ENCODE measurements around the gene IMPG2. TPM values are rescaled to one million over a fixed set of nuclear protein-coding genes. Genes with fewer than 3 reads are reported as not detected.

Gene IMPG2
- total and polyA plus RNA-seq, 2 donors (not counting 1 experiment from before 2014, with no cell fraction given): 0.11 to 0.33 TPM

DNA sequence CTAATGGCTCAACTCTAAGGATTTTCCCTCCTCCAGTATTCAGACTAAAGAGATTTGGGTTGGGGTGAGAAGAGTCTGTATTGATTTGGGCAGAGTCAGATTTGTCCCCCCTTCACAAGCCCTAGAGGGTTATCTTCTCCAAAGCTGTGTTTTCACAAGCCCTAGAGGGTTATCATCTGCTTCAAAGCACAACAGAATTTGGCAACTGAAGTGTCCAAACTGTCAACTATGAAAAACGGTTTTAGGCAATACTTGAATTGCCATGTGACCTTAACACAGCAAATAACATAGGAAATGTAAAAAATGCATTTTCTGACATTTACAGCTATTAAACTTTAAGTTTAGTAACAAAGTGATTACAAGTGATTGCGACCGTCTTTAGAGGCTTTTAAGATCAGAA lies 119.9 kb downstream of the IMPG2 start:
- Histone ChIP-seq H3K9ac (ENCODE audit: insufficient read depth, low read length) (no peak overlapping the region), H3K4me2 (ENCODE audit: extremely low read depth, insufficient read depth, low read length) (no peak overlapping the region), H3K4me3 (replicated peaks in 1 of 4; ENCODE audit: control extremely low read depth in 1 of 4, insufficient read depth in 1 of 4, low read depth in 3 of 4, low read length in 4 of 4) (no peak overlapping the region), H2AFZ (ENCODE audit: low read length) (no peak overlapping the region), H3K9me3 (ENCODE audit: control insufficient read depth, insufficient read depth, low read depth, low read length) (no peaks in the 10 kb centered on the region), H3K4me1 (ENCODE audit: control insufficient read depth, extremely low read depth, insufficient read depth, low read length) (peaks cover 5% of the 10 kb centered on the region), H3K27ac (ENCODE audit: insufficient read depth, low read length) (no peak overlapping the region), H4K20me1 (ENCODE audit: control insufficient read depth, extremely low read depth, insufficient read depth, low read length) (no peaks in the 10 kb centered on the region), H3K27me3 (ENCODE audit: control insufficient read depth, insufficient read depth, low read length) (no peaks in the 10 kb centered on the region), H3K36me3 (ENCODE audit: control insufficient read depth, insufficient read depth, low read length) (no peaks in the 10 kb centered on the region), H3K79me2 (ENCODE audit: control insufficient read depth, insufficient read depth, low read length) (no peaks in the 10 kb centered on the region)
- DNase-seq (ENCODE audit: low read depth in 2 of 2): no peak
- TF ChIP-seq, protein P1, sequence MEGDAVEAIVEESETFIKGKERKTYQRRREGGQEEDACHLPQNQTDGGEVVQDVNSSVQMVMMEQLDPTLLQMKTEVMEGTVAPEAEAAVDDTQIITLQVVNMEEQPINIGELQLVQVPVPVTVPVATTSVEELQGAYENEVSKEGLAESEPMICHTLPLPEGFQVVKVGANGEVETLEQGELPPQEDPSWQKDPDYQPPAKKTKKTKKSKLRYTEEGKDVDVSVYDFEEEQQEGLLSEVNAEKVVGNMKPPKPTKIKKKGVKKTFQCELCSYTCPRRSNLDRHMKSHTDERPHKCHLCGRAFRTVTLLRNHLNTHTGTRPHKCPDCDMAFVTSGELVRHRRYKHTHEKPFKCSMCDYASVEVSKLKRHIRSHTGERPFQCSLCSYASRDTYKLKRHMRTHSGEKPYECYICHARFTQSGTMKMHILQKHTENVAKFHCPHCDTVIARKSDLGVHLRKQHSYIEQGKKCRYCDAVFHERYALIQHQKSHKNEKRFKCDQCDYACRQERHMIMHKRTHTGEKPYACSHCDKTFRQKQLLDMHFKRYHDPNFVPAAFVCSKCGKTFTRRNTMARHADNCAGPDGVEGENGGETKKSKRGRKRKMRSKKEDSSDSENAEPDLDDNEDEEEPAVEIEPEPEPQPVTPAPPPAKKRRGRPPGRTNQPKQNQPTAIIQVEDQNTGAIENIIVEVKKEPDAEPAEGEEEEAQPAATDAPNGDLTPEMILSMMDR (conservative IDR thresholded peaks at IDR 0.05 in 1 of 2, IDR thresholded peaks at IDR 0.05 in 1 of 2; ENCODE audit: low read depth in 1 of 2, low read length in 2 of 2): no peak
- TF ChIP-seq EZH2 (IDR thresholded peaks at IDR 0.05; ENCODE audit: low read length, missing control alignments): no peak

GRCh38 chr3:101195951-101196713 lies 124.2 kb downstream of the IMPG2 start:
- Histone ChIP-seq H3K27ac (ENCODE audit: insufficient read depth, low read length) (no peak overlapping the region), H3K4me2 (ENCODE audit: extremely low read depth, insufficient read depth, low read length) (no peak overlapping the region), H2AFZ (ENCODE audit: low read length) (peak overlapping the region; percentile 66), H3K4me3 (replicated peaks in 1 of 4; ENCODE audit: control extremely low read depth in 1 of 4, insufficient read depth in 1 of 4, low read depth in 3 of 4, low read length in 4 of 4) (no peak overlapping the region), H3K79me2 (ENCODE audit: control insufficient read depth, insufficient read depth, low read length) (no peaks in the 10 kb centered on the region), H3K36me3 (ENCODE audit: control insufficient read depth, insufficient read depth, low read length) (no peaks in the 10 kb centered on the region), H3K9me3 (ENCODE audit: control insufficient read depth, insufficient read depth, low read depth, low read length) (no peaks in the 10 kb centered on the region), H3K9ac (ENCODE audit: insufficient read depth, low read length) (no peak overlapping the region), H3K4me1 (ENCODE audit: control insufficient read depth, extremely low read depth, insufficient read depth, low read length) (peaks cover 4% of the 10 kb centered on the region), H3K27me3 (ENCODE audit: control insufficient read depth, insufficient read depth, low read length) (no peaks in the 10 kb centered on the region), H4K20me1 (ENCODE audit: control insufficient read depth, extremely low read depth, insufficient read depth, low read length) (no peaks in the 10 kb centered on the region)
- peak; percentile 49 to 79 for DNase-seq (ENCODE audit: low read depth in 2 of 2)
- TF ChIP-seq EZH2 (IDR thresholded peaks at IDR 0.05; ENCODE audit: low read length, missing control alignments): no peak
- TF ChIP-seq, protein P1 (conservative IDR thresholded peaks at IDR 0.05 in 1 of 2, IDR thresholded peaks at IDR 0.05 in 1 of 2; ENCODE audit: low read depth in 1 of 2, low read length in 2 of 2): peak; percentile 55 to 66

GRCh38 chr3:101194392-101194791 lies 126.0 kb downstream of the IMPG2 start:
- Histone ChIP-seq H3K4me2 (ENCODE audit: extremely low read depth, insufficient read depth, low read length) (no peak overlapping the region), H3K4me3 (replicated peaks in 1 of 4; ENCODE audit: control extremely low read depth in 1 of 4, insufficient read depth in 1 of 4, low read depth in 3 of 4, low read length in 4 of 4) (no peak overlapping the region), H3K4me1 (ENCODE audit: control insufficient read depth, extremely low read depth, insufficient read depth, low read length) (peaks cover 4% of the 10 kb centered on the region), H3K9ac (ENCODE audit: insufficient read depth, low read length) (no peak overlapping the region), H2AFZ (ENCODE audit: low read length) (no peak overlapping the region), H3K27me3 (ENCODE audit: control insufficient read depth, insufficient read depth, low read length) (no peaks in the 10 kb centered on the region), H3K27ac (ENCODE audit: insufficient read depth, low read length) (no peak overlapping the region), H3K79me2 (ENCODE audit: control insufficient read depth, insufficient read depth, low read length) (no peaks in the 10 kb centered on the region), H3K9me3 (ENCODE audit: control insufficient read depth, insufficient read depth, low read depth, low read length) (no peaks in the 10 kb centered on the region), H3K36me3 (ENCODE audit: control insufficient read depth, insufficient read depth, low read length) (no peaks in the 10 kb centered on the region), H4K20me1 (ENCODE audit: control insufficient read depth, extremely low read depth, insufficient read depth, low read length) (no peaks in the 10 kb centered on the region)
- TF ChIP-seq EZH2 (IDR thresholded peaks at IDR 0.05; ENCODE audit: low read length, missing control alignments): no peak
- TF ChIP-seq, protein P1 (conservative IDR thresholded peaks at IDR 0.05 in 1 of 2, IDR thresholded peaks at IDR 0.05 in 1 of 2; ENCODE audit: low read depth in 1 of 2, low read length in 2 of 2): no peak
- DNase-seq (ENCODE audit: low read depth in 2 of 2): no peak

Data from fibroblast of lung (primary cell).